ENCODE measurements around the gene POP5.

The POP5 gene

GRCh38 chr12:120563495-120563894 is 17.7 kb downstream of the POP5 start:
- no peak for TF ChIP-seq CTCF (conservative IDR thresholded peaks at IDR 0.05)
- no peak overlapping the region for H3K27ac ChIP-seq

GRCh38 chr12:120562906-120563305 is 18.3 kb downstream of the POP5 start:
- TF ChIP-seq CTCF (conservative IDR thresholded peaks at IDR 0.05), result no peak
- H3K27ac ChIP-seq, result no peak overlapping the region

- no peak for TF ChIP-seq CTCF (conservative IDR thresholded peaks at IDR 0.05)
- H3K27ac ChIP-seq, result no peak overlapping the region
Observed at GRCh38 chr12:120557589-120557988, 23.6 kb downstream of the POP5 start.

GRCh38 chr12:120554678-120555077 is 26.5 kb downstream of the POP5 start:
- TF ChIP-seq CTCF (conservative IDR thresholded peaks at IDR 0.05), result no peak
- no peak overlapping the region for H3K27ac ChIP-seq

GRCh38 chr12:120546050-120546386 is 35.2 kb downstream of the POP5 start:
- no peak for TF ChIP-seq CTCF (conservative IDR thresholded peaks at IDR 0.05)
- peak overlapping the region; percentile 98 for H3K27ac ChIP-seq

GRCh38 chr12:120544691-120545090 is 36.5 kb downstream of the POP5 start:
- TF ChIP-seq CTCF (conservative IDR thresholded peaks at IDR 0.05), result no peak
- peak overlapping the region; percentile 98 for H3K27ac ChIP-seq

- H3K27ac ChIP-seq, result peak overlapping the region; percentile 98
- TF ChIP-seq CTCF (conservative IDR thresholded peaks at IDR 0.05), result no peak
Observed at GRCh38 chr12:120542166-120542565, 39.0 kb downstream of the POP5 start.

GRCh38 chr12:120540445-120540844 is 40.8 kb downstream of the POP5 start:
- TF ChIP-seq CTCF (conservative IDR thresholded peaks at IDR 0.05), result no peak
- H3K27ac ChIP-seq, result peak overlapping the region; percentile 98
